Measurements from ENCODE around the gene TRIM44. TPM values are rescaled to one million over a fixed set of nuclear protein-coding genes. Genes with fewer than 3 reads are reported as not detected.

The TRIM44 gene
- total and polyA plus RNA-seq, 10 of the 15 experiments (the other 5 are each of a cell fraction or from before 2014, with no cell fraction given): 6.7 to 93.0 (median 27.6) TPM

GRCh38 chr11:35822815-35823495, 160.4 kb downstream of the TRIM44 start (continued):
- no peak for TF ChIP-seq CEBPZ (IDR thresholded peaks at IDR 0.05; ENCODE audit: low read depth, low read length)
- TF ChIP-seq SPI1 (IDR thresholded peaks at IDR 0.05; ENCODE audit: borderline replicate concordance, insufficient read depth, low read depth, low read length): no peak

- no peak for ATAC-seq
- no peak overlapping the region for H3K4me3 ChIP-seq
- H2AFZ ChIP-seq (ENCODE audit: control insufficient read depth, low read depth, low read length): no peak overlapping the region
- no peak overlapping the region for H3K9ac ChIP-seq (ENCODE audit: control insufficient read depth, insufficient read depth, low read length)
- POLR2A ChIA-PET: no interaction called here
- BruUV-seq (replicated peaks): no TSS peak
- DNase-seq (ENCODE audit: low read depth, low spot score): no peak
- H3K4me2 ChIP-seq (ENCODE audit: control insufficient read depth, insufficient read depth): no peak overlapping the region
- H4K20me1 ChIP-seq (ENCODE audit: control insufficient read depth, insufficient read depth): no peaks in the 10 kb centered on the region
- in situ Hi-C loops (cut with MboI): loop anchor here (5.0 kb wide), 1 partner anchor 202 kb away; no protein-coding TSS in a partner anchor
- RAD21 ChIA-PET (ENCODE audit: unreplicated experiment): interaction anchor here (0.9 kb wide), 1 partner anchor 434 kb away, joined by 6 read pairs; no protein-coding TSS in a partner anchor
- H3K36me3 ChIP-seq (ENCODE audit: control insufficient read depth in 2 of 2, insufficient read depth in 2 of 2, low read length in 1 of 2): no peaks in the 10 kb centered on the region
- CTCF ChIA-PET: interaction anchor here (0.9 to 4.5 kb wide), 10 partner anchors 12 to 443 kb away, joined by 4 to 82 read pairs (median 23); partner anchors contain the start of gene FJX1
- intact Hi-C loops (cut with micrococcal nuclease; ENCODE audit: unreplicated experiment): loop anchor here (5.0 kb wide), 5 partner anchors 83 to 443 kb away; no protein-coding TSS in a partner anchor
- 78% methylated on average over 10 of the region's 10 CpGs for WGBS (ENCODE audit: insufficient coverage, insufficient replicate concordance, low lambda C conversion rate, missing lambda C conversion rate)
- FAIRE-seq: no peak
- SMC1A ChIA-PET (ENCODE audit: uncharacterized antibody, unreplicated experiment): interaction anchor here (0.8 to 5.0 kb wide), 6 partner anchors 8 to 309 kb away, joined by 3 to 58 read pairs (median 6); no protein-coding TSS in a partner anchor
- H3K4me1 ChIP-seq (ENCODE audit: control insufficient read depth, insufficient read depth, low read length): no peaks in the 10 kb centered on the region
- no peaks in the 10 kb centered on the region for H3K27me3 ChIP-seq (replicated peaks in 1 of 2; ENCODE audit: control insufficient read depth in 2 of 2, insufficient read depth in 2 of 2, low read length in 1 of 2)
- no peaks in the 10 kb centered on the region for H3K9me3 ChIP-seq (replicated peaks; ENCODE audit: control insufficient read depth, insufficient read depth, low read length)
- H3K27ac ChIP-seq (ENCODE audit: control insufficient read depth, insufficient read depth): no peak overlapping the region
- no peaks in the 10 kb centered on the region for H3K79me2 ChIP-seq (ENCODE audit: control insufficient read depth, insufficient read depth, low read length)
- TF ChIP-seq GABPA (IDR thresholded peaks at IDR 0.05; ENCODE audit: low read depth) (no peak), MLLT1 (IDR thresholded peaks at IDR 0.05) (no peak), RCOR1 (conservative IDR thresholded peaks at IDR 0.05; ENCODE audit: low read depth, low read length) (no peak), EED (IDR thresholded peaks at IDR 0.05; ENCODE audit: low read depth) (no peak), NFYB (IDR thresholded peaks at IDR 0.05; ENCODE audit: insufficient read depth, low read depth, low read length) (no peak), MXI1 (IDR thresholded peaks at IDR 0.05; ENCODE audit: low read depth, low read length) (no peak), TCF12 (IDR thresholded peaks at IDR 0.05; ENCODE audit: low read depth, low read length) (no peak), SMC3 (IDR thresholded peaks at IDR 0.05; ENCODE audit: borderline replicate concordance, low read length) (no peak), CHD2 (IDR thresholded peaks at IDR 0.05; ENCODE audit: borderline replicate concordance, low read depth, low read length) (no peak), NR2F1 (conservative IDR thresholded peaks at IDR 0.05) (no peak)
These were observed 161.2 kb downstream of the TRIM44 start for GRCh38 chr11:35823742-35824298.
